OCI-LY3 (cell line): ENCODE results near the gene MT1G.

Source experiments
- CTCF ChIP-seq: fragments of 200-600, 300-600 bp; sonication (generic); IDR thresholded peaks from 2 replicates; pipeline ENCODE4 v1.5.1; 2014; ENCODE audit warnings: antibody characterized with exemption, low read length, low read depth
- EZH2phosphoT487 ChIP-seq: fragments of 200-600 bp; shearing (Covaris generic); IDR thresholded peaks from 2 replicates; pipeline ENCODE4 v1.6.1; 2018; ENCODE audit warnings: antibody characterized with exemption, mixed run types, low read depth

- TF ChIP-seq CTCF (peak; percentile 50), EZH2phosphoT487 (no peak)
These were observed 24.6 kb downstream of the MT1G start for GRCh38 chr16:56643080-56643778.
